BJ (cell line): ENCODE data around the gene COLGALT1. TPM values are rescaled to one million over a fixed set of nuclear protein-coding genes. Genes with fewer than 3 reads are reported as not detected.
"Not testable (repeated sequence)": the region's sequence is repeated elsewhere in the genome, so short reads cannot be mapped to it uniquely, and the experiment has no call there.

Experiments used
- CTCF ChIA-PET: fragments of 350-600 bp; formaldehyde crosslinking; extraction: SDS; loops from one replicate; lab custom pipeline; 2021; ENCODE audit warnings: antibody characterized with exemption, inconsistent platforms; lab: Yijun Ruan, JAX
- POLR2A ChIA-PET: fragments of 300-600 bp; sonication (Branson Sonifier 250); formaldehyde crosslinking; extraction: SDS; loops from one replicate; lab custom pipeline; 2021; ENCODE audit warnings: antibody characterized with exemption; lab: Charles Lee
- DNase-seq: peaks from one replicate; pipeline ENCODE4 v3.0.0-alpha.2; 2011; ENCODE audit warnings: low read depth
- H3K27me3 ChIP-seq: 2 replicates; pipeline ENCODE4 v1.6.0; 2011; ENCODE audit warnings: low read length; ENCODE audit not compliant: control insufficient read depth, insufficient read depth
- H3K36me3 ChIP-seq: 2 replicates; pipeline ENCODE4 v1.5.1; 2011; ENCODE audit warnings: low read length; ENCODE audit not compliant: control insufficient read depth, insufficient read depth
- H3K4me3 ChIP-seq: 2 replicates; pipeline ENCODE4 v1.5.1; 2011; ENCODE audit warnings: low read depth, mild to moderate bottlenecking, control low read depth, low read length
- polyA plus RNA-seq: library from polyadenylated mRNA; depleted of rRNA; stranded (reverse); fragments of >200 nt; gene quantifications from 2 replicates; pipeline ENCODE4 v1.2.3, GENCODE V29; 2011
- TF ChIP-seq, protein P1 (sequence below): IDR thresholded peaks from 2 replicates; pipeline ENCODE4 v1.5.1; 2011; ENCODE audit warnings: low read depth, mild to moderate bottlenecking, control low read depth, inconsistent platforms, low read length, moderate library complexity; ENCODE audit not compliant: insufficient read depth

The COLGALT1 gene
- polyA plus RNA-seq, 1 experiment = 158 TPM

DNA sequence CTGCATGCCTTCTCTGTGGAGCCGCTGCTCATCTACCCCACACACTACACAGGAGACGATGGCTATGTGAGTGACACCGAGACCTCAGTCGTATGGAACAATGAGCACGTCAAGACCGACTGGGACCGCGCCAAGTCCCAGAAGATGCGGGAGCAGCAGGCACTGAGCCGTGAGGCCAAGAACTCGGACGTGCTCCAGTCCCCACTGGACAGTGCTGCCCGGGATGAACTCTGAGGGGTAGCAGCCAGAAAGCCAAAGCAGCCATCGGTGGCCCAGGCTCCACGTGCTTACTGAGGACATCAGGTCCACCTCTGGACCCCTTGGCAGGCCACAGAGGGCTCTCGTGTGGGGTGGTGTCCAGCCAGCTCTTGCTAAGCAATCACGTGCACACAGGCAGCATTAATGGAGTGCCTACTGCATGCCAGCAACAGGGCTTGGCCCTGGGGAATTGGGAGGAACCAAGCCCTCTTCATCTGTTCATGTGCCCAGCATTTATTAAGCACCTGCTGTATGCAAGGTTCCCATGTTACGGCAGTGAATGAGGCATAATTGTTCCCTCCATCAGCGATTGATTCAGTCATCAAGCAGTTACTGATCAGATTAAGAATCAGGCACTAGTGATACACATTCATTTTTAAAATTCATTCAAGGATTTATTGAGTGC is 25.9 kb downstream of the COLGALT1 start:
- CTCF ChIA-PET = interaction anchor here (1.6 kb wide), 1 partner anchor 8 kb away, joined by 4 read pairs; no protein-coding TSS in a partner anchor
- POLR2A ChIA-PET = no interaction called here
- no peak overlapping the region for H3K4me3 ChIP-seq
- no peaks in the 10 kb centered on the region for H3K27me3 ChIP-seq
- TF ChIP-seq, protein P1, sequence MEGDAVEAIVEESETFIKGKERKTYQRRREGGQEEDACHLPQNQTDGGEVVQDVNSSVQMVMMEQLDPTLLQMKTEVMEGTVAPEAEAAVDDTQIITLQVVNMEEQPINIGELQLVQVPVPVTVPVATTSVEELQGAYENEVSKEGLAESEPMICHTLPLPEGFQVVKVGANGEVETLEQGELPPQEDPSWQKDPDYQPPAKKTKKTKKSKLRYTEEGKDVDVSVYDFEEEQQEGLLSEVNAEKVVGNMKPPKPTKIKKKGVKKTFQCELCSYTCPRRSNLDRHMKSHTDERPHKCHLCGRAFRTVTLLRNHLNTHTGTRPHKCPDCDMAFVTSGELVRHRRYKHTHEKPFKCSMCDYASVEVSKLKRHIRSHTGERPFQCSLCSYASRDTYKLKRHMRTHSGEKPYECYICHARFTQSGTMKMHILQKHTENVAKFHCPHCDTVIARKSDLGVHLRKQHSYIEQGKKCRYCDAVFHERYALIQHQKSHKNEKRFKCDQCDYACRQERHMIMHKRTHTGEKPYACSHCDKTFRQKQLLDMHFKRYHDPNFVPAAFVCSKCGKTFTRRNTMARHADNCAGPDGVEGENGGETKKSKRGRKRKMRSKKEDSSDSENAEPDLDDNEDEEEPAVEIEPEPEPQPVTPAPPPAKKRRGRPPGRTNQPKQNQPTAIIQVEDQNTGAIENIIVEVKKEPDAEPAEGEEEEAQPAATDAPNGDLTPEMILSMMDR = no peak
- H3K36me3 ChIP-seq = peaks cover 31% of the 10 kb centered on the region
- no peak for DNase-seq

DNA sequence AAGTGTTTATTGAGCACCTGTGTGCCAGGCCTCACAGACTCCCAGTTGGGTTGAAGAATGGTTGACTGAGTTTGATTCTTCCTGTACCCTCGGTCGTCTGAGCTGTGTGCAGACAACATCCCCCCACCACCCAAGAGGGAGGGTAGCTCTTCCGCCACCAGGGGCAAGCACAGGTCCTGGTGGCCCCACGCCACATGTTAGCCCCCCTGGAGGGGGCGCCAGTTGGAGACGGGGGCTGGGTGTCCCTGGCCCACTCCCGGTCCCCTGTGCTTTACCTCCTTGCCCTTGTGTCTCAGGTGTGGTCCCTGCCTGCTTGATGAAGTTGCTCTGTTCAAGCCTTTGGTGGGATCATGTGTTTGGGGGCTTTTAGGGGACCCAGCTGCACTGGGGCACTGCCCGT is 27.2 kb downstream of the COLGALT1 start:
- DNase-seq = no peak
- POLR2A ChIA-PET = no interaction called here
- Histone ChIP-seq H3K4me3 (no peak overlapping the region), H3K27me3 (no peaks in the 10 kb centered on the region), H3K36me3 (peaks cover 25% of the 10 kb centered on the region)
- CTCF ChIA-PET = interaction anchor here (0.8 to 1.6 kb wide), 2 partner anchors 9 to 117 kb away, joined by 3 to 4 read pairs; no protein-coding TSS in a partner anchor
- TF ChIP-seq, protein P1 = no peak

- ChIA-PET CTCF (interaction anchor here (2.1 kb wide), 1 partner anchor 8 kb away, joined by 6 read pairs; no protein-coding TSS in a partner anchor), POLR2A (no interaction called here)
- Histone ChIP-seq H3K27me3 (no peaks in the 10 kb centered on the region), H3K4me3 (no peak overlapping the region), H3K36me3 (peaks cover 15% of the 10 kb centered on the region)
- DNase-seq = no peak
- TF ChIP-seq, protein P1 = no peak
These were observed 28.7 kb downstream of the COLGALT1 start for GRCh38 chr19:17584132-17584531.

DNA sequence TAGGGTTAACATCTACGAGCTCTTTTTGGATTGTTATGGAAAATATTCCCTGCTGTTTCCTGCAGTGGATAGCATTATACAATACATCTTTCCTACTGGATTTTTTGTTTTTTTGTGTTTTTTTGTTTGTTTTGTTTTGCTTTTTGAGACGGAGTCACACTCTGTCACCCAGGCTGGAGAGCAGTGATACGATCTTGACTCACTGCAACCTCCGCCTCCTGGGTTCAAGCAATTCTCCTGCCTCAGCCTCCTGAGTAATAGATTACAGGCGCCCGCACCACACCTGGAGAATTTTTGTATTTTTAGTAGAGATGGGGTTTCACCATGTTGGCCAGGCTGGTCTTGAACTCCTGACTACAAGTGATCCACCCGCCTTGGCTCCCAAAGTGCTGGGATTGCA is 29.9 kb downstream of the COLGALT1 start:
- DNase-seq, H3K4me3 ChIP-seq, H3K36me3 ChIP-seq, POLR2A ChIA-PET, H3K27me3 ChIP-seq: not testable (repeated sequence)
- CTCF ChIA-PET = interaction anchor here (0.9 to 2.1 kb wide), 3 partner anchors 9 to 12 kb away, joined by 3 to 6 read pairs (median 4); no protein-coding TSS in a partner anchor

- TF ChIP-seq, protein P1 = no peak
- ChIA-PET POLR2A (no interaction called here), CTCF (interaction anchor here (1.1 kb wide), 1 partner anchor 17 kb away, joined by 4 read pairs; no protein-coding TSS in a partner anchor)
- Histone ChIP-seq H3K27me3 (no peaks in the 10 kb centered on the region; the same call in 1 of the 2 replicates), H3K4me3 (no peak overlapping the region), H3K36me3 (no peaks in the 10 kb centered on the region)
- DNase-seq = no peak
These were observed 35.4 kb downstream of the COLGALT1 start for GRCh38 chr19:17590866-17591265.

DNA sequence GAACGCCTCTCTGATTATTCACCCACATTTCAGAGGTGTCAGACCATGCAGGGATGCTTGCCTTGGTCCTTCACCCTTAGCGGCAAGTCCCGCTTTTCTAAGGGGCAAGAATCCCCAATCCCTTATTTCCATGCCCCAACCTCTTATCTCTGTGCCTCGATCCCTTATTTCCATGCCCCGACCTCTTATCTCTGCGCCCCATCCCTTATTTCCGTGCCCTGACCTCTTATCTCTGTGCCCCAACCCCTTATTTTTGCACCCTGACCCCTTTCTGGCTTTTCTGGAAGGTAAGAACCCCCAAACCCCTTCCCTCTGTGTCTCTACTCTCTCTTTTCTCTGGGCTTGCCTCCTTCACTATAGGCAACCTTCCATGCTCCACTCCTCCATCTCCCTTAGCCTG is 38.8 kb downstream of the COLGALT1 start:
- H3K36me3 ChIP-seq, H3K27me3 ChIP-seq, H3K4me3 ChIP-seq, CTCF ChIA-PET, POLR2A ChIA-PET, DNase-seq: not testable (repeated sequence)

GRCh38 chr19:17598063-17598462 is 42.6 kb downstream of the COLGALT1 start:
- DNase-seq, CTCF ChIA-PET, POLR2A ChIA-PET, H3K36me3 ChIP-seq, H3K27me3 ChIP-seq, H3K4me3 ChIP-seq: not testable (repeated sequence)
